Mesothelial cell of epicardium (in vitro differentiated cells): ENCODE results near the gene STAT4. TPM values are rescaled to one million over a fixed set of nuclear protein-coding genes. Genes with fewer than 3 reads are reported as not detected.
A peak's percentile ranks its signal among the peaks of the same experiment; 100 is the strongest.

Experiments used
- DNase-seq, 2 experiments: peaks; one replicate each; pipeline ENCODE4 v3.0.0; 2021; ENCODE audit warnings: low spot score in 2 of 2; ENCODE audit not compliant: unreplicated experiment in 2 of 2
- H3K27ac Mint-ChIP-seq: 2 replicates; pipeline ENCODE4 v1.8.0; 2021; ENCODE audit warnings: mixed read lengths
- H3K27me3 Mint-ChIP-seq: 2 replicates; pipeline ENCODE4 v1.8.0; 2021; ENCODE audit warnings: low read depth, mixed read lengths
- H3K36me3 Mint-ChIP-seq: 2 replicates; pipeline ENCODE4 v1.8.0; 2021; ENCODE audit warnings: mixed read lengths
- H3K4me1 Mint-ChIP-seq: 2 replicates; pipeline ENCODE4 v1.8.0; 2021; ENCODE audit warnings: mixed read lengths
- H3K4me3 Mint-ChIP-seq: 2 replicates; pipeline ENCODE4 v1.8.0; 2021; ENCODE audit warnings: mild to moderate bottlenecking, moderate library complexity, mixed read lengths
- H3K9me3 Mint-ChIP-seq: 2 replicates; pipeline ENCODE4 v1.8.0; 2021; ENCODE audit warnings: mixed read lengths
- CTCF ChIP-seq: fragments of 200-600 bp; sonication (generic); IDR thresholded peaks from one replicate; pipeline ENCODE4 v1.5.0; 2021; ENCODE audit warnings: antibody characterized with exemption; ENCODE audit not compliant: unreplicated experiment
- total RNA-seq: library from RNA; stranded (reverse); gene quantifications from 3 replicates; pipeline ENCODE4 v1.2.1, GENCODE V29; 2021

STAT4 gene
- total RNA-seq, 1 donor from 2014 or later: 2.4 TPM

GRCh38 chr2:191013932-191014652 is 136.7 kb downstream of the STAT4 start, which contains the start of gene STAT1:
Gene STAT1 (minus strand): TSS chr2:191014171. CDS start chr2:191010003, 4,168 bp downstream.
- H3K9me3 Mint-ChIP-seq: no peaks in the 10 kb centered on the region
- H3K27ac Mint-ChIP-seq: no peak within 1 kb of the TSS

GRCh38 chr2:191013682-191013931 is 137.2 kb downstream of the STAT4 start:
- no peak for DNase-seq
- peaks cover 13% of the 10 kb centered on the region for H3K4me1 Mint-ChIP-seq

More at GRCh38 chr2:191013932-191014652, 136.7 kb downstream of the STAT4 start, which contains the start of gene STAT1:
- peak; percentile 92 to 97 for DNase-seq
- H3K4me1 Mint-ChIP-seq: peaks cover 13% of the 10 kb centered on the region
- H3K36me3 Mint-ChIP-seq: peaks cover 7% of the 10 kb centered on the region
- TF ChIP-seq CTCF: no peak
- H3K4me3 Mint-ChIP-seq: no peak within 1 kb of the TSS
- H3K27me3 Mint-ChIP-seq: peaks cover 9% of the 10 kb centered on the region

DNA sequence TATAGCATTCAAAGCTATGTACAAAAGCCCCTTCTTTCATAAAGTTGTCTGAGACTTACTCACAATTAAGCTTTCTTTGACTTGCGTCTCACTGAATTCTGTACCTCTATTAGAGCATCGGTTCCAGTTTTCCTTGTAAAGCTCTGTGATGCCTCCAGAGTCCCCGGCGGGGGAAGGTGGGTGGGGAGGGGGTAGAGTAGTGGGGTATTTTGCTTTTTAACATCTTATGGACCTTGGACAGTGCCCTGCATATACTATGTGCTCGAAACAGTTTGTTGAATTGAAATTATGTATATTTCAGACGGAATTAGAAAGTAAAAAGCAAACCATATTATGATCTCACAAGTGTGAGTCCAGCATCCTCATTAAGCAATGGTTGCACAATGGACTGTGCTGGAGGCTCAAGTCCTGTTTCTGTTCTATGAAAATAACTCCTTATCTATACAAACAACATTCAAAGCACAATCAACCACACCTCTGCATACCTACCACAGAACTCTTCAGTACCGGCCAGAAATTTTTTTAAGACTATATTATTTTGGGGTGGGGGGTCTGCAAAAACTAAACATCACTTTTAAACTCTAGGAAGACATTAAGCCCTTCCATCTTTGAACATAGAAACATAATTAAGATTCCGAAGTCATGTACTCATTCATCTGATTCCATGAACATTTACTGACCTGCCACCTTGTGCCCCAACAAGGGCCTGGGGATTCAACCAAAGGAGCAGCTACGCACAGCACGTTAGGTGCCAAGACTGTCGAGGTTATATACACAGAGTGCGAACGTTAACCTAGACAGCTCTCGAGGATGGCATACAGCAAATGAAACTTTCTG is 137.7 kb downstream of the STAT4 start:
- no peak for TF ChIP-seq CTCF
- no peak for DNase-seq
- H3K4me3 Mint-ChIP-seq: no peak overlapping the region

More at GRCh38 chr2:191013682-191013931, 137.2 kb downstream of the STAT4 start:
- no peak for TF ChIP-seq CTCF
- no peaks in the 10 kb centered on the region for H3K9me3 Mint-ChIP-seq
- peaks cover 10% of the 10 kb centered on the region for H3K36me3 Mint-ChIP-seq
- H3K4me3 Mint-ChIP-seq: no peak overlapping the region
- H3K27ac Mint-ChIP-seq: no peak overlapping the region
- peaks cover 9% of the 10 kb centered on the region for H3K27me3 Mint-ChIP-seq

DNA sequence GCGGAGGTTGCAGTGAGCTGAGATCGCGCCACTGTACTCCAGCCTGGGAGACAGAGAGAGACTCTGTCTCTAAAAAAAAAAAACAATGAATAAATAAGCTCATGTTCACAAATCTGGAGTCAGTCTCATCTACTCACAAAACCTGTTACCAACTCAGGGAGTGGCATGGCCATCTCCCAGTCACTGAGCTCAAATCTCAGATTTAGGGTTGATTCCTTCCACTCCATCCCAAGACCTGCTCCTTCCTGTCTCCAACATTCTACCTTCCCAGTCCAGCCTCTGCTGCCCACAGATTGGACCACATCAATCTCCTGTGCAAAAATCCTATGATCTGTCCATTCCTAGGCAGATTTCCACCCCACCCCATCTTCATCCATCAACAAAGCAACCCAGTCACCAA is 138.4 kb downstream of the STAT4 start:
- TF ChIP-seq CTCF: no peak

More for the DNA sequence above, 137.7 kb downstream of the STAT4 start:
- Mint-ChIP-seq H3K4me1 (peaks cover 13% of the 10 kb centered on the region), H3K36me3 (peaks cover 14% of the 10 kb centered on the region), H3K27me3 (peaks cover 9% of the 10 kb centered on the region), H3K27ac (no peak overlapping the region), H3K9me3 (no peaks in the 10 kb centered on the region)

DNA sequence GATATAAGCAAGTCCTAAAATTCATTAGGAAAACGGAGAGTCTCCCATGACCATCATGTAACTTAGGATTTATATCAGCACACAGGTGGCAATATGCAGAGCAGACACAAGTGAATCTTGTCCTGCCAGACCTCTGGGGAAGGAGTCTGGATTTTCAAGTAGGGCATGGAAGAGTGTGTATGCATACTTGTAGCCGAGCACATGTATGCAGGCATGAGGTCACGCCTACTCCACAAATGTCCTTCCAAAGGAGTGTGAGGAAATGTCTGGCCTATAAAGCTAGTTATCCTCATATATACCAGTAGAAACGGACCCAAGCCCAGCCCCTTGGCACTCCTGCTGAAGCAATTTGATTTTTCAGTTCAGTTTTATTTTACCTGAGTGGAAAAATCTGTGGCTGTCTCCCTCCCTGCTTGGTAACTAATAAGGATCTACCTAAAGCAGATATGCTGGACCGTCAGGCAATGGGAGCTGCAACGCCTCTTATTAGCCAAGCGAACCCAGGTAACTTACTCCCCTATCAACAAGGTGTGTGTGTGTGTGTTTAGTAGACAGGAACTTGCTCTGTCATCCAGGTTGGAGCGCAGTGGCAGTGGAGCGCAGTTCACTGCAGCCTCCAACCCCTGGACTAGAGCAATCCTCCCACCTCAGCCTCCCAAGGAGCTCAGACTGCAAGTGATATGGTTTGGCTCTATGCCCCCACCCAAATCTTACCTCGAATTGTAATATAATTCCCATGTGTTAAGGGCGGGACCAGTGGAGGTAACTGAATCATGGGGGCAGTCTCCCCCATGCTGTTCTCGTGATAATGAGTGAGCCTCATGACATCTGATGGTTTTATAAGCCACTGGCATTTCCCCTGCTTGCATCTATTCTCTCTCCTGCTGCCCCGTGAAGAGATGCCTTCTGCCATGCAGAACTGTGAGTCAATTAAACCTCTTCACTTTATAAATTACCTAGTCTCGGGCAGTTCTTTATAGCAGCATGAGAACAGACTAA is 139.6 kb downstream of the STAT4 start:
- peak overlapping the region; percentile 20 for H3K4me3 Mint-ChIP-seq
- peaks cover 3% of the 10 kb centered on the region for H3K27me3 Mint-ChIP-seq
- peak overlapping the region; percentile 7 for H3K27ac Mint-ChIP-seq
- H3K4me1 Mint-ChIP-seq: peaks cover 13% of the 10 kb centered on the region
- TF ChIP-seq CTCF: no peak
- no peaks in the 10 kb centered on the region for H3K9me3 Mint-ChIP-seq
- no peak for DNase-seq
- H3K36me3 Mint-ChIP-seq: peaks cover 27% of the 10 kb centered on the region

More for the DNA sequence above, 138.4 kb downstream of the STAT4 start:
- H3K27ac Mint-ChIP-seq: no peak overlapping the region
- no peak overlapping the region for H3K4me3 Mint-ChIP-seq
- peaks cover 13% of the 10 kb centered on the region for H3K4me1 Mint-ChIP-seq
- H3K36me3 Mint-ChIP-seq: peaks cover 18% of the 10 kb centered on the region
- H3K27me3 Mint-ChIP-seq: peaks cover 9% of the 10 kb centered on the region
- no peak for DNase-seq
- no peaks in the 10 kb centered on the region for H3K9me3 Mint-ChIP-seq
